IMR-90 (cell line): ENCODE measurements around the gene ACTRT3. TPM values are rescaled to one million over a fixed set of nuclear protein-coding genes. Genes with fewer than 3 reads are reported as not detected.
A peak's percentile ranks its signal among the peaks of the same experiment; 100 is the strongest.

Experiments used
- ATAC-seq: fragments of 200-7000 bp; cut with Tn5 transposase; 2 replicates; pipeline ENCODE4 v1.9.1; 2020; ENCODE audit warnings: low read depth, mild to moderate bottlenecking, moderate library complexity
- BruUV-seq: library from RNA; stranded (reverse); fragments of 400-500 nt; replicated peaks from 2 replicates; lab custom pipeline; 2021; lab: Mats Ljungman, UMichigan
- CTCF ChIA-PET: fragments of 300-600 bp; formaldehyde crosslinking; extraction: SDS; loops from one replicate; lab custom pipeline; 2021; ENCODE audit warnings: antibody characterized with exemption; lab: Yijun Ruan, JAX
- POLR2A ChIA-PET: fragments of 300-600 bp; sonication (Branson Sonifier 250); formaldehyde crosslinking; loops from one replicate; lab custom pipeline; 2022; ENCODE audit warnings: antibody characterized with exemption; ENCODE audit not compliant: unreplicated experiment; lab: Charles Lee
- DNase-seq: peaks from one replicate; pipeline ENCODE4 v3.0.0; 2013
- H2AFZ ChIP-seq: replicated peaks from 2 replicates; pipeline ENCODE3; 2013; ENCODE audit warnings: low read length, mild to moderate bottlenecking; ENCODE audit not compliant: poor library complexity
- H2AK5ac ChIP-seq: 2 replicates; pipeline ENCODE4 v1.6.1; 2013; ENCODE audit warnings: low read depth, low read length, inconsistent platforms
- H2AK9ac ChIP-seq: replicated peaks from 2 replicates; pipeline ENCODE3; 2013; ENCODE audit warnings: mild to moderate bottlenecking, low read depth, low read length, moderate library complexity; ENCODE audit not compliant: poor library complexity
- H2BK120ac ChIP-seq: 2 replicates; pipeline ENCODE4 v1.6.1; 2013; ENCODE audit warnings: low read depth, low read length, inconsistent platforms
- H2BK15ac ChIP-seq: 3 replicates; pipeline ENCODE4 v1.6.1; 2013; ENCODE audit warnings: low read depth, low read length, inconsistent platforms
- H2BK20ac ChIP-seq: 2 replicates; pipeline ENCODE4 v1.6.1; 2013; ENCODE audit warnings: low read depth, mild to moderate bottlenecking, inconsistent platforms, low read length, moderate library complexity
- H2BK5ac ChIP-seq: 2 replicates; pipeline ENCODE4 v1.6.1; 2013; ENCODE audit warnings: mild to moderate bottlenecking, low read depth, low read length, inconsistent platforms; ENCODE audit not compliant: poor library complexity, severe bottlenecking
- H3K14ac ChIP-seq: replicated peaks from 2 replicates; pipeline ENCODE4 v1.6.1; 2013; ENCODE audit warnings: low read depth, low read length, inconsistent platforms
- H3K18ac ChIP-seq: 2 replicates; pipeline ENCODE4 v1.6.1; 2013; ENCODE audit warnings: low read depth, low read length, control low read depth
- H3K23ac ChIP-seq: 2 replicates; pipeline ENCODE4 v1.6.1; 2013; ENCODE audit warnings: low read depth, low read length, inconsistent platforms
- H3K27ac ChIP-seq: 2 replicates; pipeline ENCODE4 v1.5.1; 2013; ENCODE audit warnings: mild to moderate bottlenecking, control low read depth, low read length; ENCODE audit not compliant: insufficient read depth
- H3K27me3 ChIP-seq: 2 replicates; pipeline ENCODE4 v1.6.1; 2013; ENCODE audit warnings: low read length; ENCODE audit not compliant: control insufficient read depth, insufficient read depth
- H3K36me3 ChIP-seq: 2 replicates; pipeline ENCODE4 v1.6.1; 2013; ENCODE audit warnings: low read length, mixed read lengths; ENCODE audit not compliant: control insufficient read depth, insufficient read depth
- H3K4ac ChIP-seq: 2 replicates; pipeline ENCODE4 v1.6.1; 2013; ENCODE audit warnings: low read depth, low read length, inconsistent platforms
- H3K4me1 ChIP-seq: 2 replicates; pipeline ENCODE4 v1.6.1; 2013; ENCODE audit warnings: low read length, mixed read lengths; ENCODE audit not compliant: control insufficient read depth, insufficient read depth
- H3K4me2 ChIP-seq: 2 replicates; pipeline ENCODE4 v1.6.1; 2013; ENCODE audit warnings: low read depth, mild to moderate bottlenecking, control low read depth, low read length, moderate library complexity
- H3K4me3 ChIP-seq: 2 replicates; pipeline ENCODE4 v1.5.1; 2013; ENCODE audit warnings: low read depth, mild to moderate bottlenecking, control low read depth, low read length, moderate library complexity; ENCODE audit not compliant: insufficient read depth
- H3K56ac ChIP-seq: 2 replicates; pipeline ENCODE4 v1.6.1; 2013; ENCODE audit warnings: low read length, inconsistent platforms; ENCODE audit not compliant: insufficient read depth; ENCODE audit errors: extremely low read depth
- H3K79me1 ChIP-seq, 2 experiments: 2 replicates each; pipeline ENCODE4 v1.6.1; 2013; ENCODE audit warnings: low read length in 2 of 2, inconsistent platforms in 1 of 2, low read depth in 1 of 2
- H3K9ac ChIP-seq: 2 replicates; pipeline ENCODE4 v1.6.1; 2013; ENCODE audit warnings: low read depth, low read length, control low read depth
- H3K9me1 ChIP-seq: 2 replicates; pipeline ENCODE4 v1.6.1; 2013; ENCODE audit warnings: low read length, inconsistent platforms; ENCODE audit not compliant: insufficient read depth
- H3K9me3 ChIP-seq: 2 replicates; pipeline ENCODE4 v1.6.1; 2013; ENCODE audit warnings: low read length; ENCODE audit not compliant: control insufficient read depth, insufficient read depth
- H4K20me1 ChIP-seq: 2 replicates; pipeline ENCODE4 v1.6.1; 2013; ENCODE audit warnings: low read length, inconsistent platforms; ENCODE audit not compliant: insufficient read depth
- H4K5ac ChIP-seq: 2 replicates; pipeline ENCODE4 v1.6.1; 2013; ENCODE audit warnings: mild to moderate bottlenecking, low read depth, low read length, control low read depth
- H4K8ac ChIP-seq, 2 experiments: 2 replicates each; pipeline ENCODE4 v1.6.1; 2013; ENCODE audit warnings: low read depth in 2 of 2, low read length in 2 of 2, control low read depth in 1 of 2, inconsistent platforms in 1 of 2
- H4K91ac ChIP-seq: 2 replicates; pipeline ENCODE4 v1.6.1; 2013; ENCODE audit warnings: low read depth, low read length, inconsistent platforms; ENCODE audit not compliant: insufficient read depth
- BHLHE40 ChIP-seq: fragments of 150-350 bp; IDR thresholded peaks from 2 replicates; pipeline ENCODE4 v1.6.1; 2016; ENCODE audit warnings: mild to moderate bottlenecking, low read depth, low read length
- CHD1 ChIP-seq: IDR thresholded peaks from 2 replicates; pipeline ENCODE4 v1.6.1; 2012; ENCODE audit warnings: low read depth, low read length, improper control_type of control experiment
- FOS ChIP-seq: fragments of 150-350 bp; IDR thresholded peaks from 2 replicates; pipeline ENCODE4 v1.6.1; 2016; ENCODE audit warnings: low read depth, low read length
- MAFK ChIP-seq: IDR thresholded peaks from 2 replicates; pipeline ENCODE4 v1.6.1; 2012; ENCODE audit warnings: low read depth, low read length, improper control_type of control experiment
- MAZ ChIP-seq: IDR thresholded peaks from 2 replicates; pipeline ENCODE4 v1.6.1; 2012; ENCODE audit warnings: low read depth, mild to moderate bottlenecking, low read length, improper control_type of control experiment, moderate library complexity, borderline replicate concordance
- NFE2L2 ChIP-seq: fragments of 150-350 bp; IDR thresholded peaks from 2 replicates; pipeline ENCODE4 v1.6.1; 2016; ENCODE audit warnings: low read depth, mild to moderate bottlenecking, low read length
- POLR2A ChIP-seq: IDR thresholded peaks from 2 replicates; pipeline ENCODE4 v1.6.1; 2012; ENCODE audit warnings: mild to moderate bottlenecking, low read depth, low read length
- RAD21 ChIP-seq: IDR thresholded peaks from 2 replicates; pipeline ENCODE4 v1.6.1; 2012; ENCODE audit warnings: low read length, improper control_type of control experiment
- RFX5 ChIP-seq: IDR thresholded peaks from 2 replicates; pipeline ENCODE4 v1.8.0; 2012; ENCODE audit warnings: low read depth, mild to moderate bottlenecking, low read length, moderate library complexity
- dilution Hi-C: fragments of 300-500 bp; cut with HindIII; formaldehyde crosslinking; loops from one replicate; pipeline ENCODE4 v1.14.3; 2018; ENCODE audit warnings: low sequenced_read_pairs; ENCODE audit not compliant: unreplicated experiment
- in situ Hi-C: fragments of 300-500 bp; cut with MboI; formaldehyde crosslinking; loops from 3 replicates; pipeline ENCODE4 v1.14.3; 2019; ENCODE audit warnings: low sequenced_read_pairs, inconsistent platforms, mixed read lengths
- intact Hi-C: fragments of 100-400 bp; cut with micrococcal nuclease; formaldehyde crosslinking; loops from 2 replicates; pipeline ENCODE4 v1.10.0; 2022
- polyA plus RNA-seq, 3 experiments: library from polyadenylated mRNA; depleted of rRNA; stranded (reverse); fragments of >200 nt; gene quantifications; 2 replicates each; pipeline ENCODE4 v1.2.3, GENCODE V29; 2012; ENCODE audit warnings: low replicate concordance in 1 of 3
- total RNA-seq: library from RNA; depleted of rRNA; stranded (reverse); fragments of >200 nt; gene quantifications from 2 replicates; pipeline ENCODE4 v1.2.3, GENCODE V29; 2012
- TF ChIP-seq, protein P1 (sequence below): fragments of 150-350 bp; IDR thresholded peaks from 2 replicates; pipeline ENCODE4 v1.6.1; 2017; ENCODE audit warnings: mild to moderate bottlenecking, antibody characterized with exemption, low read length, low read depth

The ACTRT3 gene
- total and polyA plus RNA-seq, 2 of the 4 experiments (the other 2 are of a cell fraction) = 0.97 to 2.5 TPM

GRCh38 chr3:169790219-169790618, 20.9 kb upstream of the ACTRT3 start:
- Histone ChIP-seq H4K91ac (no peak overlapping the region), H3K79me1 (peaks cover 3 to 6% of the 10 kb centered on the region in 2 experiments; a peak in 1 of 4 replicates), H3K4ac (no peak overlapping the region), H3K18ac (no peak overlapping the region), H3K23ac (no peak overlapping the region), H3K4me1 (peaks cover 4% of the 10 kb centered on the region), H3K4me3 (no peak overlapping the region), H3K27ac (no peak overlapping the region), H3K4me2 (no peak overlapping the region), H2AK9ac (no peak overlapping the region), H3K9me1 (0 out of 2 replicates have a peak, but pooled peaks cover 4% of the 10 kb centered on the region), H3K9ac (no peak overlapping the region), H3K36me3 (peaks cover 11% of the 10 kb centered on the region), H3K9me3 (no peaks in the 10 kb centered on the region), H3K27me3 (no peaks in the 10 kb centered on the region), H2AFZ (no peak overlapping the region), H2BK5ac (no peak overlapping the region), H3K56ac (no peak overlapping the region), H4K20me1 (no peaks in the 10 kb centered on the region), H3K14ac (no peak overlapping the region), H2BK15ac (no peak overlapping the region), H4K5ac (no peak overlapping the region), H2AK5ac (no peak overlapping the region), H2BK20ac (no peak overlapping the region), H2BK120ac (no peak overlapping the region), H4K8ac (no peak overlapping the region)
- no TSS peak for BruUV-seq
- dilution Hi-C loops = no loop called here
- ChIA-PET CTCF (no interaction called here), POLR2A (no interaction called here)
- TF ChIP-seq, protein P1, sequence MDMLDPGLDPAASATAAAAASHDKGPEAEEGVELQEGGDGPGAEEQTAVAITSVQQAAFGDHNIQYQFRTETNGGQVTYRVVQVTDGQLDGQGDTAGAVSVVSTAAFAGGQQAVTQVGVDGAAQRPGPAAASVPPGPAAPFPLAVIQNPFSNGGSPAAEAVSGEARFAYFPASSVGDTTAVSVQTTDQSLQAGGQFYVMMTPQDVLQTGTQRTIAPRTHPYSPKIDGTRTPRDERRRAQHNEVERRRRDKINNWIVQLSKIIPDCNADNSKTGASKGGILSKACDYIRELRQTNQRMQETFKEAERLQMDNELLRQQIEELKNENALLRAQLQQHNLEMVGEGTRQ = no peak
- TF ChIP-seq RFX5 (no peak), NFE2L2 (no peak), MAFK (no peak), RAD21 (no peak), FOS (no peak), CHD1 (no peak), MAZ (no peak), POLR2A (no peak), BHLHE40 (no peak)
- in situ Hi-C loops = no loop called here
- no peak for DNase-seq
- ATAC-seq = peak; percentile 59
- intact Hi-C loops = loop anchor here (5.0 kb wide), 1 partner anchor 202 kb away; no protein-coding TSS in a partner anchor
